ENCODE data around the gene AUTS2. TPM values are rescaled to one million over a fixed set of nuclear protein-coding genes. Genes with fewer than 3 reads are reported as not detected.

The AUTS2 gene
- total RNA-seq, 6 donors from 2014 or later: 38.9 to 151 (median 55.8) TPM

GRCh38 chr7:70420381-70420662 lies 822.0 kb downstream of the AUTS2 start:
- 95 to 96% methylated on average over 2 of the region's 2 CpGs for WGBS, 2 donors
- Histone ChIP-seq H3K9me3 (no peaks in the 10 kb centered on the region), H3K27me3 (no peaks in the 10 kb centered on the region), H3K4me1 (peaks cover 0 to 4% (median 0%) of the 10 kb centered on the region in 4 donors), H3K27ac (no peak overlapping the region), H3K4me3 (no peak overlapping the region), H3K36me3 (no peaks in the 10 kb centered on the region)
- no peak for ATAC-seq (ENCODE audit: low FRiP score in 2 of 2)
- no peak for TF ChIP-seq CTCF (IDR thresholded peaks at IDR 0.05)
- no peak for TF ChIP-seq POLR2A (IDR thresholded peaks at IDR 0.05)
- TF ChIP-seq EP300 (IDR thresholded peaks at IDR 0.05): no peak
- TF ChIP-seq POLR2AphosphoS5 (IDR thresholded peaks at IDR 0.05): no peak
- DNase-seq: no peak

DNA sequence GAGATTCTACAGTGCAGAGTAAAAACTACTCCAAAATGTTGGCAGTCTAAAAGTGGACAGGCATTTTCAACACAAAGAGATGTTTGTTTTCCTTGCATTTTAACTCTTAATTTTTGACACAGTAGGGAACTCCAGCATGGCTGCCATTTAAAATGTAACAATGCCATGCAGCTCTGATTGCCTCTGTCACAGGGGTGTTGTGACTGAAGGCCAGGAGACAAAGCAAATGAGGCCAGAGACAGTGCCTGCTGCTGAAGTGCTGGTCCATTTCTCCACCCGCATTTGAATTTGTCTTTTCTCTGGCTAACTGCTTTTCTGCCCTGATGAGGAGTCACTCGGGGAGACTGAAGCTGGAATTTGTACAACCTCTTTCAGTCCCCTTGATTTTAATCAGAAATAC lies 823.0 kb downstream of the AUTS2 start:
- H3K27ac ChIP-seq: no peak overlapping the region
- H3K9me3 ChIP-seq: no peaks in the 10 kb centered on the region
- no peak overlapping the region for H3K4me3 ChIP-seq
- H3K4me1 ChIP-seq: no peaks in the 10 kb centered on the region
- WGBS, 2 donors: 91 to 92% methylated on average over 2 of the region's 2 CpGs
- ATAC-seq (ENCODE audit: low FRiP score in 2 of 2) (no peak), DNase-seq (no peak)
- TF ChIP-seq POLR2A (IDR thresholded peaks at IDR 0.05) (no peak), CTCF (IDR thresholded peaks at IDR 0.05) (no peak), EP300 (IDR thresholded peaks at IDR 0.05) (no peak), POLR2AphosphoS5 (IDR thresholded peaks at IDR 0.05) (no peak)
- H3K36me3 ChIP-seq: no peaks in the 10 kb centered on the region
- H3K27me3 ChIP-seq: no peaks in the 10 kb centered on the region

DNA sequence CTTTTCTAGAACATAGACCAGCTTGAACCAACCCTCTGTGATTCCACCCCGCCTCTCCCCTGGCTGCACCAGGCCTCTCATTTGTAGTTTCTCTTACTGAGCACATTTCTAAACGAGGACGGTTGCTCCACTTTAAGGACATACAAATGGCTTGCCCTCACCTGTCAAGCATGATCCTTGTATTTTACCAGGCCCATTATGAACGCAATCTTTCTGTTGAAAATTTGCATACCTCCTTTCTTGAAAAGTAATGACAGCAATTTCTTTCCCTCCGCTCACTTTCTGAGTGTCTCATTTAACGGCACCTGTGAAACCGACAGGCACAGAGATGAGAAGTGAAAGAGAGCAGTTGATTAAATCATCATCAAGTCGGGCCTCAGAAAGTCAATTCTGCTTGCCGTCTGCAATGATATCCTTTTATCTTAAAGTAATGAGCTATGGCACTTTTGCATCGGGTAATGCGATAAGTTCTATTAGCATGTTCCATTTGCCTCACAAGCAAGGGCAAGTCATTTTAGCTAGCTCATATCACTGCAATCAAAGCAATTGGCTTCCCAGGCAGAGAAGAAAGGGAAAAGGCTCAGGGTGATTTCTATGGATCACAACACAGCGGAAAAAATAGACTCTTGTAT lies 828.1 kb downstream of the AUTS2 start:
- no peaks in the 10 kb centered on the region for H3K4me1 ChIP-seq
- H3K4me3 ChIP-seq: no peak overlapping the region
- no peaks in the 10 kb centered on the region for H3K27me3 ChIP-seq
- TF ChIP-seq POLR2A (IDR thresholded peaks at IDR 0.05) (no peak), CTCF (IDR thresholded peaks at IDR 0.05) (no peak)
- no peaks in the 10 kb centered on the region for H3K9me3 ChIP-seq
- 94% methylated on average over 12 of the region's 12 CpGs for WGBS, 2 donors
- DNase-seq: no peak
- H3K36me3 ChIP-seq: no peaks in the 10 kb centered on the region
- H3K27ac ChIP-seq: no peak overlapping the region
- no peak for ATAC-seq (ENCODE audit: low FRiP score in 2 of 2)

GRCh38 chr7:70432567-70433001 lies 834.3 kb downstream of the AUTS2 start:
- Histone ChIP-seq H3K36me3 (no peaks in the 10 kb centered on the region), H3K4me3 (no peak overlapping the region), H3K4me1 (no peaks in the 10 kb centered on the region), H3K27ac (no peak overlapping the region), H3K27me3 (no peaks in the 10 kb centered on the region), H3K9me3 (no peaks in the 10 kb centered on the region)
- no peak for TF ChIP-seq EP300 (IDR thresholded peaks at IDR 0.05)
- DNase-seq (no peak), ATAC-seq (ENCODE audit: low FRiP score in 2 of 2) (no peak)
- 91 to 93% methylated on average over 9 to 10 of the region's 12 CpGs for WGBS, 2 donors

DNA sequence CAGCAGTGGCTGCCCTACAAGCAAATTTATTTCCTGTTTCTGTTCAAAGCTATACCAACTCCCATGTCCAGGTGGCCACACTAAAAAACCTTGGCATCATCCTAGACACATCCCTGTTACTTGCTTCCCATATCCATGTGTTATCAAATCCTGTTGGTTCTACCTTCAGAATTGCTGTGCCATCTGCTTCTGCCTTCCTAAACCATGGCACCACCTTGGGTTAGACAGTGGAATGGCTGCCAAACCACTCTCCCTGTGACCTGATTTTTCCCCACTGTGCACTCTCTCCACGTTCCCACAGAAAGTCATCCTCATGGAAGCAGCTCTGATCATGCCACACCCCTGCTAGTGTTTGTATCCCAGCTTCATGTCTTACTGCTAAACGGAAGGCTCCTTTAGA lies 836.1 kb downstream of the AUTS2 start:
- DNase-seq (no peak), ATAC-seq (ENCODE audit: low FRiP score in 2 of 2) (no peak)
- 73 to 88% methylated on average over 2 of the region's 2 CpGs for WGBS, 2 donors
- TF ChIP-seq POLR2A (IDR thresholded peaks at IDR 0.05): no peak
- no peak for TF ChIP-seq EP300 (IDR thresholded peaks at IDR 0.05)
- Histone ChIP-seq H3K9me3 (no peaks in the 10 kb centered on the region), H3K4me3 (no peak overlapping the region), H3K27me3 (no peaks in the 10 kb centered on the region), H3K27ac (no peak overlapping the region), H3K4me1 (no peaks in the 10 kb centered on the region), H3K36me3 (no peaks in the 10 kb centered on the region)

DNA sequence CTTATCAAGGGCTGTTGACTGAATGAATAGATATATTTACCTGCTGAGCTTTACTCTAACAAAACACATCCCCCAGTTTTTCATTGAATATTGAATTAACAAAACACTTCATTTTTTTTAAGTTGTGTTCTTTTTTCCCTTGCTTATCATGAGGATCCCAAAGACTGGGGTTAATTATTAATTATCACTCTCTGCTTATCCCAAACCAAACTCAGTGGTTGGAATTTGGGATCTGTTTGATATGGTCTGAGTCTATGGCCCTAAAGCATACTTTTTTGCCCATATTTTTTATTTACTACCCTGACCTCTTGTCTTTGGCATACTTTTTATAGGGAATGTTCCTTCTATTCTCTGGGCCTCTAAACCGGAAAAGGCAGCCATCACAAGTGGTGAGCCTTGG lies 836.5 kb downstream of the AUTS2 start:
- Histone ChIP-seq H3K4me1 (no peaks in the 10 kb centered on the region), H3K9me3 (no peaks in the 10 kb centered on the region), H3K36me3 (no peaks in the 10 kb centered on the region), H3K27me3 (no peaks in the 10 kb centered on the region), H3K4me3 (no peak overlapping the region), H3K27ac (no peak overlapping the region)
- ATAC-seq (ENCODE audit: low FRiP score in 2 of 2) (no peak), DNase-seq (no peak)
- 89 to 93% methylated on average over 1 of the region's 1 CpG for WGBS, 2 donors
- TF ChIP-seq EP300 (IDR thresholded peaks at IDR 0.05) (no peak), POLR2AphosphoS5 (IDR thresholded peaks at IDR 0.05) (no peak)
